HepG2 (cell line): ENCODE data around the gene HSF4. TPM values are rescaled to one million over a fixed set of nuclear protein-coding genes. Genes with fewer than 3 reads are reported as not detected.

Source experiments
- AHR ChIP-seq: IDR thresholded peaks from 2 replicates; pipeline ENCODE4 v1.6.1; 2018; ENCODE audit warnings: missing genetic modification reagents, missing compliant biosample characterization
- BRD4 ChIP-seq: sonication (generic); formaldehyde crosslinking; IDR thresholded peaks from 2 replicates; pipeline ENCODE4 v1.4.0; 2020; ENCODE audit warnings: missing genetic modification reagents
- EED ChIP-seq: sonication (generic); formaldehyde crosslinking; IDR thresholded peaks from 2 replicates; pipeline ENCODE4 v1.5.0; 2020; ENCODE audit warnings: mild to moderate bottlenecking, missing genetic modification reagents
- GLI4 ChIP-seq: sonication (generic); formaldehyde crosslinking; IDR thresholded peaks from 2 replicates; pipeline ENCODE4 v1.5.1; 2020; ENCODE audit warnings: missing genetic modification reagents, mild to moderate bottlenecking, moderate library complexity, borderline replicate concordance
- GLMP ChIP-seq: sonication (generic); formaldehyde crosslinking; IDR thresholded peaks from 2 replicates; pipeline ENCODE4 v1.9.0; 2021; ENCODE audit warnings: missing genetic modification reagents, mild to moderate bottlenecking, borderline replicate concordance
- KLF13 ChIP-seq: sonication (generic); formaldehyde crosslinking; IDR thresholded peaks from 2 replicates; pipeline ENCODE4 v1.4.0; 2020; ENCODE audit warnings: mild to moderate bottlenecking, missing genetic modification reagents
- NFE2L1 ChIP-seq: sonication (generic); formaldehyde crosslinking; IDR thresholded peaks from 2 replicates; pipeline ENCODE4 v1.4.0; 2020; ENCODE audit warnings: missing genetic modification reagents, mild to moderate bottlenecking, borderline replicate concordance
- NFYB ChIP-seq: sonication (generic); formaldehyde crosslinking; IDR thresholded peaks from 2 replicates; pipeline ENCODE4 v1.4.0; 2020; ENCODE audit warnings: missing genetic modification reagents
- SALL1 ChIP-seq: sonication (generic); formaldehyde crosslinking; IDR thresholded peaks from 2 replicates; pipeline ENCODE4 v1.8.0; 2022; ENCODE audit warnings: mild to moderate bottlenecking, missing genetic modification reagents
- SRSF9 ChIP-seq: fragments of 200-400 bp; formaldehyde crosslinking; IDR thresholded peaks from 2 replicates; pipeline ENCODE4 v1.6.1; 2018; ENCODE audit warnings: borderline replicate concordance, mild to moderate bottlenecking, low read depth, low read length; ENCODE audit not compliant: insufficient read depth, poor library complexity, severe bottlenecking
- ZNF136 ChIP-seq: sonication (generic); formaldehyde crosslinking; IDR thresholded peaks from 2 replicates; pipeline ENCODE4 v1.8.1; 2022; ENCODE audit warnings: low read depth, mild to moderate bottlenecking, moderate library complexity, missing genetic modification reagents
- ZNF256 ChIP-seq: sonication (generic); formaldehyde crosslinking; conservative IDR thresholded peaks from 2 replicates; pipeline ENCODE4 v1.4.0; 2020; ENCODE audit warnings: missing genetic modification reagents
- ZNF274 ChIP-seq: sonication (generic); formaldehyde crosslinking; IDR thresholded peaks from 2 replicates; pipeline ENCODE4 v1.5.1; 2020; ENCODE audit warnings: mild to moderate bottlenecking, missing genetic modification reagents
- ZNF335 ChIP-seq: sonication (generic); formaldehyde crosslinking; IDR thresholded peaks from 2 replicates; pipeline ENCODE4 v1.4.0; 2020; ENCODE audit warnings: missing genetic modification reagents
- ZNF382 ChIP-seq: sonication (generic); formaldehyde crosslinking; IDR thresholded peaks from 2 replicates; pipeline ENCODE4 v1.5.0; 2020; ENCODE audit warnings: missing genetic modification reagents, mild to moderate bottlenecking, borderline replicate concordance
- ZNF547 ChIP-seq: sonication (generic); formaldehyde crosslinking; IDR thresholded peaks from 2 replicates; pipeline ENCODE4 v1.5.1; 2020; ENCODE audit warnings: mild to moderate bottlenecking, missing genetic modification reagents
- ZNF563 ChIP-seq: sonication (generic); formaldehyde crosslinking; IDR thresholded peaks from 2 replicates; pipeline ENCODE4 v1.8.0; 2022; ENCODE audit warnings: mild to moderate bottlenecking, moderate library complexity, missing genetic modification reagents
- ZNF605 ChIP-seq: sonication (generic); formaldehyde crosslinking; IDR thresholded peaks from 2 replicates; pipeline ENCODE4 v1.8.0; 2022; ENCODE audit warnings: mild to moderate bottlenecking, missing genetic modification reagents
- ZNF761 ChIP-seq: sonication (generic); formaldehyde crosslinking; conservative IDR thresholded peaks from 2 replicates; pipeline ENCODE4 v1.4.0; 2020; ENCODE audit warnings: mild to moderate bottlenecking, missing genetic modification reagents
- ZSCAN22 ChIP-seq: sonication (generic); formaldehyde crosslinking; IDR thresholded peaks from 2 replicates; pipeline ENCODE4 v1.4.0; 2020; ENCODE audit warnings: mild to moderate bottlenecking, missing genetic modification reagents
- polyA plus RNA-seq, 8 experiments: library from polyadenylated mRNA; depleted of rRNA in 3 of 8; stranded (reverse) in 7 of 8; unstranded in 1 of 8; fragments of >200 nt; fragmentation: Illumina TruSeq in 4 of 8; extraction: Trizol in 4 of 8; gene quantifications; 2 replicates each; pipeline versions ENCODE4 v1.2.1 to v1.2.3, GENCODE V29; 2011 to 2016; ENCODE audit warnings: low read depth in 4 of 8, missing spikeins in 1 of 8, mixed read lengths in 1 of 8; ENCODE audit not compliant: insufficient read depth in 1 of 8
- total RNA-seq, 5 experiments: library from RNA; depleted of rRNA; stranded (reverse); fragments of >200 nt; fragmentation: Illumina TruSeq; extraction: Trizol; gene quantifications; 2 replicates each; pipeline ENCODE4 v1.2.3, GENCODE V29; 2016; ENCODE audit warnings: low read depth in 1 of 5
- TF ChIP-seq, protein P1 (sequence below): sonication (generic); formaldehyde crosslinking; IDR thresholded peaks from 2 replicates; pipeline ENCODE4 v1.5.0; 2020; ENCODE audit warnings: mild to moderate bottlenecking, missing genetic modification reagents, moderate library complexity
- TF ChIP-seq, protein P2 (sequence below): sonication (generic); formaldehyde crosslinking; IDR thresholded peaks from 2 replicates; pipeline ENCODE4 v1.8.0; 2022; ENCODE audit warnings: mild to moderate bottlenecking, missing genetic modification reagents

Gene HSF4
- total and polyA plus RNA-seq, 2 of the 13 experiments (the other 11 are each of a cell fraction or from before 2014, with no cell fraction given) = 3.5 to 16.9 TPM

DNA sequence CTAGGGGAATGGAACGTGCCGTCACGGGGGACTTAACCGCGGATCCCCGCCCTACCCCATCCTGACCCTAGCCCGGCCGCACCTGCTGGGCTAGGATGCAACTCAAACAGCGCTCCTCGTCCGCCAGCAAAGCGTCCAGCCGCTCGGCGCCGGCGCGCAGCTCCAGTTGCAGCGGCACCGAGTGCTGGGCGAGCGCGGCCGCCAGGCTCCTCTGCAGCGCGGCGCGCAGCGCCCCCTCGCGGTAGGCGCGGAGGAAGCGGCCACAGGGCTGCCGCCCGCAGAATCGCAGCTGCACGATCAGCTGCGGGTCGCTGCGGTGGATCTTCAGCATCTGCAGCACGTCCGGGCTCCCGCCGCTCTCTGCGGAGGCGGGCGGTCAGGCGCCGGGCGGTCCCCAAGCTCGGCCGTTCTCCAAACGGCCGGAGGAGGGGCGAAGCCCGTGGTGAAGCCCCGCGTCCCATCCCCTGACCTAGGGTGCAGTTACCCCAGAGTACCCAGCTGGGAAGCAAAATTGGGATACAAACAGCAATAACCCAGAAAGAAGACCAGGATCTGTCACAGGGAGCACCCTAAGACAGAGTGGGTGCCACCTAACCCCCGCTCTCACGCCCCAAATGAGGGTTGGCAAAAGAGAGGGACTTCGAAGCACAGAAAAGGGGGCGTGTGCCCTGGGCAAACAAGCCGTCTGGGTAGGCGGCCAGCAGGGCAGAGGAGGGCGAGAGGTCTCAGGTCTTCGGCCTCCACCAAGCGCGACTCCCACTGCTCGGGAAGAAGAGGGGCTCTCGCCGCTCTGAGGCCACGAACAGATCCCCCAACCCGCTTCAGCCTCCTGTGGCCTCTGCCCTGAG, 9.0 kb upstream of the HSF4 start (continued):
- TF ChIP-seq, protein P1, sequence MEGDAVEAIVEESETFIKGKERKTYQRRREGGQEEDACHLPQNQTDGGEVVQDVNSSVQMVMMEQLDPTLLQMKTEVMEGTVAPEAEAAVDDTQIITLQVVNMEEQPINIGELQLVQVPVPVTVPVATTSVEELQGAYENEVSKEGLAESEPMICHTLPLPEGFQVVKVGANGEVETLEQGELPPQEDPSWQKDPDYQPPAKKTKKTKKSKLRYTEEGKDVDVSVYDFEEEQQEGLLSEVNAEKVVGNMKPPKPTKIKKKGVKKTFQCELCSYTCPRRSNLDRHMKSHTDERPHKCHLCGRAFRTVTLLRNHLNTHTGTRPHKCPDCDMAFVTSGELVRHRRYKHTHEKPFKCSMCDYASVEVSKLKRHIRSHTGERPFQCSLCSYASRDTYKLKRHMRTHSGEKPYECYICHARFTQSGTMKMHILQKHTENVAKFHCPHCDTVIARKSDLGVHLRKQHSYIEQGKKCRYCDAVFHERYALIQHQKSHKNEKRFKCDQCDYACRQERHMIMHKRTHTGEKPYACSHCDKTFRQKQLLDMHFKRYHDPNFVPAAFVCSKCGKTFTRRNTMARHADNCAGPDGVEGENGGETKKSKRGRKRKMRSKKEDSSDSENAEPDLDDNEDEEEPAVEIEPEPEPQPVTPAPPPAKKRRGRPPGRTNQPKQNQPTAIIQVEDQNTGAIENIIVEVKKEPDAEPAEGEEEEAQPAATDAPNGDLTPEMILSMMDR (CRISPR knock-in tag) = peak; percentile 94
- peak; percentile 82; the same call in 1 of the 2 replicates for TF ChIP-seq ZNF563
- TF ChIP-seq SALL1 (CRISPR knock-in tag) = peak; percentile 80
- TF ChIP-seq ZSCAN22 (CRISPR knock-in tag) = no peak
- TF ChIP-seq NFYB (CRISPR knock-in tag) = no peak
- TF ChIP-seq GLMP (CRISPR knock-in tag) = no peak
- no peak for TF ChIP-seq ZNF761
- TF ChIP-seq GLI4 = 0 out of 2 replicates have a peak, but pooled peaks have one; percentile 28
- TF ChIP-seq ZNF136 = no peak
- TF ChIP-seq NFE2L1 (CRISPR knock-in tag) = no peak
- TF ChIP-seq ZNF256 = no peak
- no peak for TF ChIP-seq ZNF605
- TF ChIP-seq ZNF335 (CRISPR knock-in tag) = no peak
- no peak; the same call in 1 of the 2 replicates for TF ChIP-seq ZNF547 (CRISPR knock-in tag)
- peak; percentile 44; the same call in 1 of the 2 replicates for TF ChIP-seq KLF13 (CRISPR knock-in tag)
- TF ChIP-seq ZNF382 (CRISPR knock-in tag) = no peak
- peak; percentile 48; the same call in 1 of the 2 replicates for TF ChIP-seq BRD4
- no peak for TF ChIP-seq AHR
- no peak for TF ChIP-seq EED (CRISPR knock-in tag)
- TF ChIP-seq SRSF9 = no peak
- TF ChIP-seq, protein P2, sequence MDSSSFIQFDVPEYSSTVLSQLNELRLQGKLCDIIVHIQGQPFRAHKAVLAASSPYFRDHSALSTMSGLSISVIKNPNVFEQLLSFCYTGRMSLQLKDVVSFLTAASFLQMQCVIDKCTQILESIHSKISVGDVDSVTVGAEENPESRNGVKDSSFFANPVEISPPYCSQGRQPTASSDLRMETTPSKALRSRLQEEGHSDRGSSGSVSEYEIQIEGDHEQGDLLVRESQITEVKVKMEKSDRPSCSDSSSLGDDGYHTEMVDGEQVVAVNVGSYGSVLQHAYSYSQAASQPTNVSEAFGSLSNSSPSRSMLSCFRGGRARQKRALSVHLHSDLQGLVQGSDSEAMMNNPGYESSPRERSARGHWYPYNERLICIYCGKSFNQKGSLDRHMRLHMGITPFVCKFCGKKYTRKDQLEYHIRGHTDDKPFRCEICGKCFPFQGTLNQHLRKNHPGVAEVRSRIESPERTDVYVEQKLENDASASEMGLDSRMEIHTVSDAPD (CRISPR knock-in tag) = no peak
- TF ChIP-seq ZNF274 (CRISPR knock-in tag) = no peak
